Chondrocyte (in vitro differentiated cells): ENCODE measurements around the gene SELENOF. TPM values are rescaled to one million over a fixed set of nuclear protein-coding genes. Genes with fewer than 3 reads are reported as not detected.

Source experiments
- DNase-seq: peaks from one replicate; pipeline ENCODE4 v3.0.0; 2021; ENCODE audit warnings: mixed read lengths, low spot score
- H3K27ac Mint-ChIP-seq: one replicate; pipeline ENCODE4 v1.8.0; 2021; ENCODE audit warnings: mild to moderate bottlenecking, moderate library complexity, mixed read lengths; ENCODE audit not compliant: unreplicated experiment
- H3K27me3 Mint-ChIP-seq: 2 replicates; pipeline ENCODE4 v1.8.0; 2021; ENCODE audit warnings: low read depth, mixed read lengths
- H3K36me3 Mint-ChIP-seq: 2 replicates; pipeline ENCODE4 v1.8.0; 2021; ENCODE audit warnings: low read depth, mixed read lengths
- H3K4me1 Mint-ChIP-seq: 2 replicates; pipeline ENCODE4 v1.8.0; 2021; ENCODE audit warnings: low read depth, mild to moderate bottlenecking, mixed read lengths
- H3K4me3 Mint-ChIP-seq: one replicate; pipeline ENCODE4 v1.8.0; 2021; ENCODE audit warnings: mild to moderate bottlenecking, moderate library complexity, mixed read lengths; ENCODE audit not compliant: unreplicated experiment
- H3K9me3 Mint-ChIP-seq: 2 replicates; pipeline ENCODE4 v1.8.0; 2021; ENCODE audit warnings: low read depth, mixed read lengths
- CTCF ChIP-seq: fragments of 200-600 bp; sonication (generic); IDR thresholded peaks from 2 replicates; pipeline ENCODE4 v1.5.0; 2021; ENCODE audit warnings: antibody characterized with exemption, mild to moderate bottlenecking, moderate library complexity
- total RNA-seq: library from RNA; stranded (reverse); gene quantifications from 3 replicates; pipeline ENCODE4 v1.2.1, GENCODE V29; 2021

SELENOF gene
- total RNA-seq, 1 donor from 2014 or later = 184 TPM

GRCh38 chr1:86953167-86953566 is 39.2 kb upstream of the SELENOF start:
- Mint-ChIP-seq H3K27ac (no peak overlapping the region), H3K36me3 (no peaks in the 10 kb centered on the region), H3K4me3 (no peak overlapping the region), H3K9me3 (no peaks in the 10 kb centered on the region), H3K27me3 (no peaks in the 10 kb centered on the region), H3K4me1 (peaks cover 3% of the 10 kb centered on the region)
- no peak for TF ChIP-seq CTCF
- no peak for DNase-seq

GRCh38 chr1:86951430-86951829 is 37.5 kb upstream of the SELENOF start:
- no peaks in the 10 kb centered on the region for H3K9me3 Mint-ChIP-seq
- no peak for TF ChIP-seq CTCF
- no peaks in the 10 kb centered on the region for H3K27me3 Mint-ChIP-seq
- H3K4me3 Mint-ChIP-seq = no peak overlapping the region
- no peak for DNase-seq
- peaks cover 3% of the 10 kb centered on the region for H3K4me1 Mint-ChIP-seq
- H3K36me3 Mint-ChIP-seq = no peaks in the 10 kb centered on the region
- no peak overlapping the region for H3K27ac Mint-ChIP-seq

GRCh38 chr1:86950712-86951419 is 36.9 kb upstream of the SELENOF start:
- Mint-ChIP-seq H3K36me3 (no peaks in the 10 kb centered on the region), H3K4me3 (no peak overlapping the region), H3K27ac (no peak overlapping the region), H3K4me1 (peaks cover 3% of the 10 kb centered on the region), H3K9me3 (no peaks in the 10 kb centered on the region), H3K27me3 (no peaks in the 10 kb centered on the region)
- no peak for TF ChIP-seq CTCF
- DNase-seq = no peak

GRCh38 chr1:86948212-86948611 is 34.3 kb upstream of the SELENOF start:
- Mint-ChIP-seq H3K9me3 (no peaks in the 10 kb centered on the region), H3K4me1 (peaks cover 3% of the 10 kb centered on the region), H3K4me3 (no peak overlapping the region), H3K36me3 (no peaks in the 10 kb centered on the region), H3K27ac (no peak overlapping the region), H3K27me3 (no peaks in the 10 kb centered on the region)
- no peak for TF ChIP-seq CTCF
- DNase-seq = no peak

GRCh38 chr1:86942743-86943142 is 28.8 kb upstream of the SELENOF start:
- Mint-ChIP-seq H3K36me3 (no peaks in the 10 kb centered on the region), H3K27ac (no peak overlapping the region), H3K4me1 (peaks cover 4% of the 10 kb centered on the region), H3K27me3 (no peaks in the 10 kb centered on the region), H3K4me3 (no peak overlapping the region), H3K9me3 (no peaks in the 10 kb centered on the region)
- TF ChIP-seq CTCF = no peak
- DNase-seq = no peak
